ENCODE data around the gene PPOX.

Gene PPOX

GRCh38 chr1:161176468-161177111 is 10.4 kb downstream of the PPOX start:
- no peak for DNase-seq (ENCODE audit: low spot score)

GRCh38 chr1:161177112-161177935 is 11.1 kb downstream of the PPOX start, which contains the start of gene B4GALT3:
B4GALT3 (minus strand) TSS chr1:161177507; CDS start chr1:161176060, 1,447 bp downstream.
- peak; percentile 95 for DNase-seq (ENCODE audit: low spot score)

- no peak for DNase-seq (ENCODE audit: low spot score)
Measured at GRCh38 chr1:161177936-161178244, 11.7 kb downstream of the PPOX start.

- DNase-seq (ENCODE audit: low spot score), result no peak
Measured at GRCh38 chr1:161179698-161180097, 13.5 kb downstream of the PPOX start.

GRCh38 chr1:161180639-161181038 is 14.4 kb downstream of the PPOX start:
- no peak for DNase-seq (ENCODE audit: low spot score)

- peak; percentile 88 for DNase-seq (ENCODE audit: low spot score)
Measured at GRCh38 chr1:161182214-161182613, 16.0 kb downstream of the PPOX start.

- peak; percentile 86 for DNase-seq (ENCODE audit: low spot score)
Measured at GRCh38 chr1:161185282-161185682, 19.1 kb downstream of the PPOX start.

GRCh38 chr1:161185732-161186311 is 19.6 kb downstream of the PPOX start:
- no peak for DNase-seq (ENCODE audit: low spot score)

- no peak for DNase-seq (ENCODE audit: low spot score)
Measured at GRCh38 chr1:161187311-161187710, 21.1 kb downstream of the PPOX start.

GRCh38 chr1:161188381-161188780 is 22.2 kb downstream of the PPOX start:
- DNase-seq (ENCODE audit: low spot score), result no peak

GRCh38 chr1:161189036-161189435 is 22.8 kb downstream of the PPOX start:
- DNase-seq (ENCODE audit: low spot score), result no peak

GRCh38 chr1:161190962-161191521 is 24.8 kb downstream of the PPOX start:
- DNase-seq (ENCODE audit: low spot score), result no peak

- no peak for DNase-seq (ENCODE audit: low spot score)
Measured at GRCh38 chr1:161191971-161192370, 25.7 kb downstream of the PPOX start.

- peak; percentile 83 for DNase-seq (ENCODE audit: low spot score)
Measured at GRCh38 chr1:161192476-161193465, 26.5 kb downstream of the PPOX start.

GRCh38 chr1:161193561-161194235 is 27.5 kb downstream of the PPOX start:
- no peak for DNase-seq (ENCODE audit: low spot score)

GRCh38 chr1:161195171-161195570 is 28.9 kb downstream of the PPOX start:
- no peak for DNase-seq (ENCODE audit: low spot score)

GRCh38 chr1:161196111-161196510 is 29.9 kb downstream of the PPOX start:
- no peak for DNase-seq (ENCODE audit: low spot score)

- DNase-seq (ENCODE audit: low spot score), result no peak
Measured at GRCh38 chr1:161196521-161197451, 30.6 kb downstream of the PPOX start.

GRCh38 chr1:161197560-161198193 is 31.5 kb downstream of the PPOX start:
- DNase-seq (ENCODE audit: low spot score), result no peak

All from activated CD4-positive, alpha-beta T cell treated with anti-CD3 and anti-CD28 coated beads, Interleukin-2, Interleukin-4, amounts not matched to agents 100 ng/mL and 50 ng/mL, durations not matched to agents 16 hours and 8 hours (primary cell).